ENCODE measurements around the gene SCGB2A2. TPM values are rescaled to one million over a fixed set of nuclear protein-coding genes. Genes with fewer than 3 reads are reported as not detected.
A peak's percentile ranks its signal among the peaks of the same experiment; 100 is the strongest.

The SCGB2A2 gene
- not detected in 2 replicates for total RNA-seq (2014; rRNA removed; shearing (Covaris generic))
- polyA plus RNA-seq (2015; cell fraction: cytosol; rRNA removed), result not detected in 2 replicates
- polyA plus RNA-seq (2015; cell fraction: nucleus; rRNA removed), result not detected in 2 replicates

GRCh38 chr11:62269654-62270278 lies at the start of gene SCGB2A2:
TSS of gene SCGB2A2 (plus strand) at chr11:62270158. CDS start at chr11:62270217, 59 bp downstream.
- DNase-seq (ENCODE audit: low read depth, low spot score), result peak; percentile 15
- in situ Hi-C loops (cut with HindIII; ENCODE audit: low pct_unique_long_range_greater_than_20kb, low sequenced_read_pairs), result no loop called here

GRCh38 chr11:62221498-62221897 lies 48.5 kb upstream of the SCGB2A2 start:
- no peak for DNase-seq (ENCODE audit: low read depth, low spot score)
- in situ Hi-C loops (cut with HindIII; ENCODE audit: low pct_unique_long_range_greater_than_20kb, low sequenced_read_pairs), result no loop called here

- DNase-seq (ENCODE audit: low read depth, low spot score), result no peak
- in situ Hi-C loops (cut with HindIII; ENCODE audit: low pct_unique_long_range_greater_than_20kb, low sequenced_read_pairs), result no loop called here
Measured at GRCh38 chr11:62223095-62223494, 46.9 kb upstream of the SCGB2A2 start.

- DNase-seq (ENCODE audit: low read depth, low spot score), result no peak
- in situ Hi-C loops (cut with HindIII; ENCODE audit: low pct_unique_long_range_greater_than_20kb, low sequenced_read_pairs), result no loop called here
Measured at GRCh38 chr11:62233730-62234129, 36.2 kb upstream of the SCGB2A2 start.

GRCh38 chr11:62236187-62236586 lies 33.8 kb upstream of the SCGB2A2 start:
- in situ Hi-C loops (cut with HindIII; ENCODE audit: low pct_unique_long_range_greater_than_20kb, low sequenced_read_pairs), result no loop called here
- no peak for DNase-seq (ENCODE audit: low read depth, low spot score)

- no peak for DNase-seq (ENCODE audit: low read depth, low spot score)
Measured at GRCh38 chr11:62237499-62237898, 32.5 kb upstream of the SCGB2A2 start.

GRCh38 chr11:62238151-62238550 lies 31.8 kb upstream of the SCGB2A2 start:
- no peak for DNase-seq (ENCODE audit: low read depth, low spot score)
- in situ Hi-C loops (cut with HindIII; ENCODE audit: low pct_unique_long_range_greater_than_20kb, low sequenced_read_pairs), result no loop called here

More at GRCh38 chr11:62237499-62237898, 32.5 kb upstream of the SCGB2A2 start:
- in situ Hi-C loops (cut with HindIII; ENCODE audit: low pct_unique_long_range_greater_than_20kb, low sequenced_read_pairs), result no loop called here

GRCh38 chr11:62241095-62241494 lies 28.9 kb upstream of the SCGB2A2 start:
- in situ Hi-C loops (cut with HindIII; ENCODE audit: low pct_unique_long_range_greater_than_20kb, low sequenced_read_pairs), result no loop called here

GRCh38 chr11:62242021-62242420 lies 27.9 kb upstream of the SCGB2A2 start, which contains the start of gene SCGB1D2:
TSS of gene SCGB1D2 (plus strand) at chr11:62242239. CDS start at chr11:62242308, 69 bp downstream.
- in situ Hi-C loops (cut with HindIII; ENCODE audit: low pct_unique_long_range_greater_than_20kb, low sequenced_read_pairs), result no loop called here
- peak; percentile 91 for DNase-seq (ENCODE audit: low read depth, low spot score)

More at GRCh38 chr11:62241095-62241494, 28.9 kb upstream of the SCGB2A2 start:
- DNase-seq (ENCODE audit: low read depth, low spot score), result no peak

GRCh38 chr11:62245271-62245753 lies 24.6 kb upstream of the SCGB2A2 start:
- in situ Hi-C loops (cut with HindIII; ENCODE audit: low pct_unique_long_range_greater_than_20kb, low sequenced_read_pairs), result no loop called here
- peak; percentile 37 for DNase-seq (ENCODE audit: low read depth, low spot score)

GRCh38 chr11:62251698-62252097 lies 18.3 kb upstream of the SCGB2A2 start:
- no peak for DNase-seq (ENCODE audit: low read depth, low spot score)
- in situ Hi-C loops (cut with HindIII; ENCODE audit: low pct_unique_long_range_greater_than_20kb, low sequenced_read_pairs), result no loop called here

GRCh38 chr11:62253999-62254542 lies 15.9 kb upstream of the SCGB2A2 start:
- in situ Hi-C loops (cut with HindIII; ENCODE audit: low pct_unique_long_range_greater_than_20kb, low sequenced_read_pairs), result no loop called here
- no peak for DNase-seq (ENCODE audit: low read depth, low spot score)

GRCh38 chr11:62256281-62256680 lies 13.7 kb upstream of the SCGB2A2 start:
- in situ Hi-C loops (cut with HindIII; ENCODE audit: low pct_unique_long_range_greater_than_20kb, low sequenced_read_pairs), result no loop called here
- no peak for DNase-seq (ENCODE audit: low read depth, low spot score)

GRCh38 chr11:62260261-62260953 lies 9.6 kb upstream of the SCGB2A2 start:
- in situ Hi-C loops (cut with HindIII; ENCODE audit: low pct_unique_long_range_greater_than_20kb, low sequenced_read_pairs), result no loop called here

GRCh38 chr11:62264004-62264403 lies 6.0 kb upstream of the SCGB2A2 start:
- no peak for DNase-seq (ENCODE audit: low read depth, low spot score)
- in situ Hi-C loops (cut with HindIII; ENCODE audit: low pct_unique_long_range_greater_than_20kb, low sequenced_read_pairs), result no loop called here

More at GRCh38 chr11:62260261-62260953, 9.6 kb upstream of the SCGB2A2 start:
- DNase-seq (ENCODE audit: low read depth, low spot score), result no peak

GRCh38 chr11:62266558-62266957 lies 3.4 kb upstream of the SCGB2A2 start:
- in situ Hi-C loops (cut with HindIII; ENCODE audit: low pct_unique_long_range_greater_than_20kb, low sequenced_read_pairs), result no loop called here
- DNase-seq (ENCODE audit: low read depth, low spot score), result no peak

GRCh38 chr11:62267050-62267449 lies 2.9 kb upstream of the SCGB2A2 start:
- in situ Hi-C loops (cut with HindIII; ENCODE audit: low pct_unique_long_range_greater_than_20kb, low sequenced_read_pairs), result no loop called here
- DNase-seq (ENCODE audit: low read depth, low spot score), result no peak

GRCh38 chr11:62267576-62267975 lies 2.4 kb upstream of the SCGB2A2 start:
- in situ Hi-C loops (cut with HindIII; ENCODE audit: low pct_unique_long_range_greater_than_20kb, low sequenced_read_pairs), result no loop called here
- no peak for DNase-seq (ENCODE audit: low read depth, low spot score)

Measured in SK-MEL-5 (cell line).